A673 (cell line): ENCODE measurements around the gene CCBE1.

Experiments
- EZH2 ChIP-seq: fragments of 200-600 bp; sonication (generic); IDR thresholded peaks from 2 replicates; pipeline ENCODE4 v1.6.1; 2017; ENCODE audit warnings: borderline replicate concordance, low read depth, mild to moderate bottlenecking, mixed read lengths, antibody characterized with exemption, low read length; ENCODE audit not compliant: poor library complexity, severe bottlenecking
- TF ChIP-seq, protein P1 (sequence below): fragments of 300-800, 200-600 bp; sonication (generic); conservative IDR thresholded peaks from 2 replicates; pipeline ENCODE4 v1.5.1; 2017; ENCODE audit warnings: low read depth, mild to moderate bottlenecking, antibody characterized with exemption, low read length, moderate library complexity, mixed read lengths

DNA sequence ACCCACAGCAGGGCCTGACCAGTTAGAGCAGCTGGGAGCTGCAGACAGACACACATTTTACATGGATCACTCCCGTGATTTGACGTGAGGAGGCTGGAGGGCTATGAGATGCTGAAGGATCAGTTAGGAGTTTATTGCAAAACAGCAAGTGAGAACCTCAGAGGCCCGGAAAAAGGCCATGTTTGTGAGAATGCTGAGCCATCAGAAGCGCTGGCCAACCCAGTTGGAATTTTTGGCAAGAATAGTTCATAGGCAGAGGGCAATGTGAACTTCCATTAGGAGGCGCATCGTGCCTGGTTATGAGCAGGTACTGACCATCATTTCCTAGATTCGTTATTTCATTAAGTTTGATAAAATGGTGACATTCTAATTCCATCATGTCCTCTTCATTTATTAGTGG lies 314.8 kb downstream of the CCBE1 start:
- TF ChIP-seq, protein P1, sequence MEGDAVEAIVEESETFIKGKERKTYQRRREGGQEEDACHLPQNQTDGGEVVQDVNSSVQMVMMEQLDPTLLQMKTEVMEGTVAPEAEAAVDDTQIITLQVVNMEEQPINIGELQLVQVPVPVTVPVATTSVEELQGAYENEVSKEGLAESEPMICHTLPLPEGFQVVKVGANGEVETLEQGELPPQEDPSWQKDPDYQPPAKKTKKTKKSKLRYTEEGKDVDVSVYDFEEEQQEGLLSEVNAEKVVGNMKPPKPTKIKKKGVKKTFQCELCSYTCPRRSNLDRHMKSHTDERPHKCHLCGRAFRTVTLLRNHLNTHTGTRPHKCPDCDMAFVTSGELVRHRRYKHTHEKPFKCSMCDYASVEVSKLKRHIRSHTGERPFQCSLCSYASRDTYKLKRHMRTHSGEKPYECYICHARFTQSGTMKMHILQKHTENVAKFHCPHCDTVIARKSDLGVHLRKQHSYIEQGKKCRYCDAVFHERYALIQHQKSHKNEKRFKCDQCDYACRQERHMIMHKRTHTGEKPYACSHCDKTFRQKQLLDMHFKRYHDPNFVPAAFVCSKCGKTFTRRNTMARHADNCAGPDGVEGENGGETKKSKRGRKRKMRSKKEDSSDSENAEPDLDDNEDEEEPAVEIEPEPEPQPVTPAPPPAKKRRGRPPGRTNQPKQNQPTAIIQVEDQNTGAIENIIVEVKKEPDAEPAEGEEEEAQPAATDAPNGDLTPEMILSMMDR: no peak
- no peak for TF ChIP-seq EZH2
